Measurements from ENCODE around the gene AGAP2.

DNA sequence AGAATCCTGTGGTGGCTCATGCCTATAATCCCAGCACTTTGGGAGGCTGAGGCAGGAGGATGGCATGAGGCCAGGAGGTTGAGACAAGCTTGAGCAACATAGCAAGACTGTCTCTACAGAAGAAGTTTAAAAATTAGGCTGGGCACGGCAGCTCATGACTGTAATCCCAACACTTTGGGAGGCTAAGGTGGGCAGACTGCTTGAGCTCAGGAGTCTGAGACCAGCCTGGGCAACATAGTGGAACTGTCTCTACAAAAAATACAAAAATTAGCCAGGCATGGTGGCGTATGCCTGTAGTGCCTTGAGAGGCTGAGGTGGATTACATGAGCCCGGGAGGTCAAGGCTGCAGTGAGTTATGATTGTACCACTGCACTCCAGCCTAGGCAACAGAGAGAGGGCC is 29.3 kb upstream of the AGAP2 start:
- TF ChIP-seq, protein P1, sequence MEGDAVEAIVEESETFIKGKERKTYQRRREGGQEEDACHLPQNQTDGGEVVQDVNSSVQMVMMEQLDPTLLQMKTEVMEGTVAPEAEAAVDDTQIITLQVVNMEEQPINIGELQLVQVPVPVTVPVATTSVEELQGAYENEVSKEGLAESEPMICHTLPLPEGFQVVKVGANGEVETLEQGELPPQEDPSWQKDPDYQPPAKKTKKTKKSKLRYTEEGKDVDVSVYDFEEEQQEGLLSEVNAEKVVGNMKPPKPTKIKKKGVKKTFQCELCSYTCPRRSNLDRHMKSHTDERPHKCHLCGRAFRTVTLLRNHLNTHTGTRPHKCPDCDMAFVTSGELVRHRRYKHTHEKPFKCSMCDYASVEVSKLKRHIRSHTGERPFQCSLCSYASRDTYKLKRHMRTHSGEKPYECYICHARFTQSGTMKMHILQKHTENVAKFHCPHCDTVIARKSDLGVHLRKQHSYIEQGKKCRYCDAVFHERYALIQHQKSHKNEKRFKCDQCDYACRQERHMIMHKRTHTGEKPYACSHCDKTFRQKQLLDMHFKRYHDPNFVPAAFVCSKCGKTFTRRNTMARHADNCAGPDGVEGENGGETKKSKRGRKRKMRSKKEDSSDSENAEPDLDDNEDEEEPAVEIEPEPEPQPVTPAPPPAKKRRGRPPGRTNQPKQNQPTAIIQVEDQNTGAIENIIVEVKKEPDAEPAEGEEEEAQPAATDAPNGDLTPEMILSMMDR (IDR thresholded peaks at IDR 0.05) = no peak
- TF ChIP-seq POLR2A (IDR thresholded peaks at IDR 0.05; ENCODE audit: low read depth) = no peak

All from esophagus muscularis mucosa (tissue), 3 donors.